Activated CD4-positive, CD25-positive, alpha-beta regulatory T cell (primary cell): ENCODE measurements around the gene CDKN1C.

Experiments used
- DNase-seq, 4 experiments: peaks; one replicate each; lab custom pipeline; 2025; lab: John Stamatoyannopoulos, UW

Gene CDKN1C

GRCh38 chr11:2847561-2847960, 38.0 kb downstream of the CDKN1C start:
- no peak for DNase-seq

- DNase-seq, result no peak
Observed at GRCh38 chr11:2846470-2846869, 39.1 kb downstream of the CDKN1C start.

- no peak for DNase-seq
Observed at GRCh38 chr11:2846056-2846455, 39.5 kb downstream of the CDKN1C start.

GRCh38 chr11:2844996-2845395, 40.6 kb downstream of the CDKN1C start:
- DNase-seq, result no peak

- no peak for DNase-seq
Observed at GRCh38 chr11:2844116-2844842, 41.3 kb downstream of the CDKN1C start.

GRCh38 chr11:2843551-2843950, 42.0 kb downstream of the CDKN1C start:
- no peak for DNase-seq

- no peak for DNase-seq
Observed at GRCh38 chr11:2842876-2843275, 42.7 kb downstream of the CDKN1C start.

GRCh38 chr11:2841411-2842190, 44.0 kb downstream of the CDKN1C start:
- DNase-seq, result no peak

GRCh38 chr11:2839395-2839943, 46.1 kb downstream of the CDKN1C start:
- no peak for DNase-seq

- DNase-seq, result no peak
Observed at GRCh38 chr11:2838676-2839294, 46.8 kb downstream of the CDKN1C start.

- no peak for DNase-seq
Observed at GRCh38 chr11:2838091-2838490, 47.5 kb downstream of the CDKN1C start.

- no peak for DNase-seq
Observed at GRCh38 chr11:2837651-2838050, 47.9 kb downstream of the CDKN1C start.

GRCh38 chr11:2837096-2837601, 48.4 kb downstream of the CDKN1C start:
- DNase-seq, result no peak

GRCh38 chr11:2836315-2837095, 49.1 kb downstream of the CDKN1C start:
- no peak for DNase-seq

- no peak for DNase-seq
Observed at GRCh38 chr11:2835751-2836150, 49.8 kb downstream of the CDKN1C start.

- DNase-seq, result no peak
Observed at GRCh38 chr11:2835296-2835695, 50.3 kb downstream of the CDKN1C start.

GRCh38 chr11:2834503-2835273, 50.9 kb downstream of the CDKN1C start:
- DNase-seq, result no peak

GRCh38 chr11:2833716-2834502, 51.7 kb downstream of the CDKN1C start:
- no peak for DNase-seq
